ENCODE data around the gene PSMC1. TPM values are rescaled to one million over a fixed set of nuclear protein-coding genes. Genes with fewer than 3 reads are reported as not detected.
"Not testable (repeated sequence)": the region's sequence is repeated elsewhere in the genome, so short reads cannot be mapped to it uniquely, and the experiment has no call there.

The PSMC1 gene
- total RNA-seq (100 to 1,000 TPM; 113 to 139 TPM), polyA plus RNA-seq (ENCODE audit: insufficient read length in 2 of 2) (100 to 1,000 TPM; 112 to 125 TPM)
- long read RNA-seq, donor 1, full-length matches to known transcripts: 43 of 73 reads
- long read RNA-seq, donor 1, partial matches to known transcripts: 30 of 73 reads
- long read RNA-seq, donor 1, other reads (novel, unspliced or antisense): 0 of 73 reads
- long read RNA-seq, donor 2, full-length matches to known transcripts: 13 of 13 reads
- long read RNA-seq, donor 2, partial matches to known transcripts: 0 of 13 reads
- long read RNA-seq, donor 2, other reads (novel, unspliced or antisense): 0 of 13 reads
- long read RNA-seq, donor 3, full-length matches to known transcripts: 19 of 25 reads
- long read RNA-seq, donor 3, partial matches to known transcripts: 6 of 25 reads
- long read RNA-seq, donor 3, other reads (novel, unspliced or antisense): 0 of 25 reads
- long read RNA-seq, donor 4, full-length matches to known transcripts: 33 of 74 reads
- long read RNA-seq, donor 4, partial matches to known transcripts: 41 of 74 reads
- long read RNA-seq, donor 4, other reads (novel, unspliced or antisense): 0 of 74 reads

DNA sequence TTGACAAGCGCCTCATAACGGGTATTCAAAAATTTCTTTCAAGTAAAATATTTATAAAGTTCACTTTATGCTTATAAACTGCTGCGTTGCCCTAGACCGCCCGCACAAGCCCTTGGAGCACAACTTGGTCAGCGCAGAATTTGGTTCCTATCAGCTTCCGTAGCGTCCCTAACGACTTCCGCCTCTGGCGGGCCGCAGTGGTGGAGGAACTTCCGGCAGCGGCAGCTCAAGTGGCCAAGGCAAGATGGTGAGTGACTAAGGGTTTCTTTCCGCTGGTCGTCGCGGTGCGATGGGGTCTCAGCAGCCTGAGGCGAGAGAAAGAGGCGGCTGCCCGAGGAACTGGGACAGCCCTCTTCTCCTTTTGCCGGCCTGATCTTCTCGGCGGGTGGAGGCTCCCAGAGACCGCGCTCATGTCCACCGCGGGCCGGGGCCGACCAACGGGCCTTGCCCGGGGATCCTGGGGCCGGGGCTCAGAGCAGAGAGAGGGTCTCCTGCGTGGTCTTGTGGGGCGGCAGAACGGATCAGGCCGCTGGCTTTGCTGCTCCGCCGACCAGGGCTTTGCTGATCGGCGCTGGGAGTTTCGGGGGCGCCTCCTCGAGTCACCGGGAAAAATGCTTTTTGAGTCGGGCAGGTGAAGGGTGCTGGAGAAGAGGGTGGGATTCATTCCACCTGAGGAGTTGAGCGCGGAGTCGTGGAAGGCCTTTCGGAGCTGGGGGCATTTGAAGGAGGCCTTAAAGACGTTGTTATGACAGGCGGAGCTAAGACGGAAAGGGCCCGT is at the start of gene PSMC1:
TSS of gene PSMC1 (plus strand) at position 200 of the 778 bp plus-strand sequence. CDS start at position 245, 45 bp downstream.
- H3K27ac ChIP-seq (ENCODE audit: low read depth, low read length): peak within 1 kb of the TSS; percentile 77
- 0% methylated on average over 48 of the region's 55 CpGs for WGBS (ENCODE audit: insufficient coverage)
- H3K4me3 ChIP-seq (ENCODE audit: low read depth, low read length): peak within 1 kb of the TSS; percentile 96
- H3K9me3 ChIP-seq (ENCODE audit: control insufficient read depth, insufficient read depth, low read length): no peaks in the 10 kb centered on the region
- no peaks in the 10 kb centered on the region for H3K27me3 ChIP-seq (ENCODE audit: control insufficient read depth, insufficient read depth, low read length)
- H3K36me3 ChIP-seq (ENCODE audit: control insufficient read depth, insufficient read depth, low read length): peaks cover 8% of the 10 kb centered on the region
- peaks cover 6% of the 10 kb centered on the region for H3K4me1 ChIP-seq (ENCODE audit: control insufficient read depth, insufficient read depth, low read length)
- DNase-seq (ENCODE audit: low read depth in 4 of 6, low spot score in 6 of 6): peak; percentile 86 to 98 (median 88)

DNA sequence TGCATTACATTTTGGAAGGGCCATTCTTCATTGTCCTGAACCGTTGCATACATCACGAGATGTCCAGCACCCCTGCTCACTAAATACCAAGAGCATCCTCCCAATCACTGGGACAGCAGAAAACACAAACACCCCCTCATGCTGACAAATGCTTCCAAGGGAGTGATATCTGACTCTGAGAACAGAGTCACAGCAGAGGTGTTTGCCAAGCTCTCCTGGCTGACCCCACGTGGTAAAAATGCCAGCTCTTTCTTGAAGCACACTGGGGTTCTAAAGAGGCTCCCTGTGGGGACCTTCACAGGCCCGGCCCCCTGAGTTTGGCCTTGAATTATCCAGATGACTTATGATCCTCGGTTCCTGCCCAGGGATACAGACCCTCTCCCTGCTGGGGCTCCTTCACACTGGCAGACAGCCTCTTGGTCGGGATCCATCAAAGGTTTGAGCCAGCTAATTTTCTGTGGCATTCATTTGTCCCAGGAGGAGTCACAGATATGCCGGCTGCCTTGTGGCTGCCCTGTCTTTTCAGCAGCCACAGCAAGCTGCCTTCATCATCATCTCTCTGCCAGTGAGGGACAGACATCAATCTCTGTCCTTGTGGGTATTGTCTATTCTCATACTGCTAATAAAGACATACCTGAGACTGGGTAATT is 43.1 kb upstream of the PSMC1 start:
- 74% methylated on average over 7 of the region's 7 CpGs for WGBS (ENCODE audit: insufficient coverage)
- Histone ChIP-seq H3K27ac (ENCODE audit: low read depth, low read length) (no peak overlapping the region), H3K9me3 (ENCODE audit: control insufficient read depth, insufficient read depth, low read length) (no peaks in the 10 kb centered on the region), H3K36me3 (ENCODE audit: control insufficient read depth, insufficient read depth, low read length) (no peaks in the 10 kb centered on the region), H3K27me3 (ENCODE audit: control insufficient read depth, insufficient read depth, low read length) (no peaks in the 10 kb centered on the region), H3K4me3 (ENCODE audit: low read depth, low read length) (no peak overlapping the region), H3K4me1 (ENCODE audit: control insufficient read depth, insufficient read depth, low read length) (no peaks in the 10 kb centered on the region)
- peak in 1 of 6 donors; percentile 7 for DNase-seq (ENCODE audit: low read depth in 4 of 6, low spot score in 6 of 6)

DNA sequence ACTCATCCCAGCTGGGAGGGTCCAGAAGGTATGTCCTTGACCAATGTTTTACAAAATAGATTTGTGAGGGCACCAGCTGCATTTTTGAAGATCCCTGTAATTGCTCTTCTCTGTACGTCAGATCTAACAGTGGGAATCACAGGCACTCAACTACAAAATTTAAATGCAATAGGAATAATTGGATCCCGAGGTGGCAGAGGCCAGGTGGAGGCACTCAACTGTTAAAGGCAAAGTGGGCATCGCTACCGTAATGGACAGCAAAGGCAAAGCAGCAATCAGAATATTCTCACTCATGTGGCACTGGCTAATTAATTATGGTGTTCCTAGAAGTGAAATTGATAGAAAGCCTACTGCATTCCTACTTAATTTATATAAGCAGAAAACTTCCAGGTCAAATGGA is 27.9 kb upstream of the PSMC1 start:
- Histone ChIP-seq H3K4me3 (ENCODE audit: low read depth, low read length) (no peak overlapping the region), H3K27ac (ENCODE audit: low read depth, low read length) (no peak overlapping the region), H3K9me3 (ENCODE audit: control insufficient read depth, insufficient read depth, low read length) (no peaks in the 10 kb centered on the region), H3K4me1 (ENCODE audit: control insufficient read depth, insufficient read depth, low read length) (no peaks in the 10 kb centered on the region), H3K36me3 (ENCODE audit: control insufficient read depth, insufficient read depth, low read length) (no peaks in the 10 kb centered on the region), H3K27me3 (ENCODE audit: control insufficient read depth, insufficient read depth, low read length) (no peaks in the 10 kb centered on the region)
- no CpG with 5 or more reads among the region's 4 CpGs for WGBS (ENCODE audit: insufficient coverage)
- no peak for DNase-seq (ENCODE audit: low read depth in 4 of 6, low spot score in 6 of 6)

DNA sequence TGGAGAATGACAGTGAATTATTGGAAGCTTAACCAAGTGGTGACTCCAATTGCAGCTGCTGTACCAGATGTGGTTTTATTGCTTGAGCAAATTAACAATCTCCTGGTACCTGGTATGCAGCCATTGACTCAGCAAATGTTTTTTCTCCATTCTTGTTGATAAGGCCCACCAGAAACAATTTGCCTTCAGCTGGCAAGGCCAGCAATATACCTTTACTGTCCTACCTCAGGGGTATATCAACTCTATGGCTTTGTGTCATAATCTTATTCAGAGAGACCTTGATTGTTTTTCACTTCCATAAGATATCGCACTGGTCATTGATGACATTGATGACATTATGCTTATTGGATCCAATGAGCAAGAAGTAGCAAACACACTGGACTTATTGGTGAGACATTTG is 26.4 kb upstream of the PSMC1 start:
- not testable (repeated sequence) for H3K4me3 ChIP-seq (ENCODE audit: low read depth, low read length); H3K4me1 ChIP-seq (ENCODE audit: control insufficient read depth, insufficient read depth, low read length); DNase-seq (ENCODE audit: low read depth in 4 of 6, low spot score in 6 of 6); H3K27me3 ChIP-seq (ENCODE audit: control insufficient read depth, insufficient read depth, low read length); H3K9me3 ChIP-seq (ENCODE audit: control insufficient read depth, insufficient read depth, low read length); H3K36me3 ChIP-seq (ENCODE audit: control insufficient read depth, insufficient read depth, low read length); H3K27ac ChIP-seq (ENCODE audit: low read depth, low read length)
- WGBS (ENCODE audit: insufficient coverage): no CpG with 5 or more reads among the region's 1 CpG

DNA sequence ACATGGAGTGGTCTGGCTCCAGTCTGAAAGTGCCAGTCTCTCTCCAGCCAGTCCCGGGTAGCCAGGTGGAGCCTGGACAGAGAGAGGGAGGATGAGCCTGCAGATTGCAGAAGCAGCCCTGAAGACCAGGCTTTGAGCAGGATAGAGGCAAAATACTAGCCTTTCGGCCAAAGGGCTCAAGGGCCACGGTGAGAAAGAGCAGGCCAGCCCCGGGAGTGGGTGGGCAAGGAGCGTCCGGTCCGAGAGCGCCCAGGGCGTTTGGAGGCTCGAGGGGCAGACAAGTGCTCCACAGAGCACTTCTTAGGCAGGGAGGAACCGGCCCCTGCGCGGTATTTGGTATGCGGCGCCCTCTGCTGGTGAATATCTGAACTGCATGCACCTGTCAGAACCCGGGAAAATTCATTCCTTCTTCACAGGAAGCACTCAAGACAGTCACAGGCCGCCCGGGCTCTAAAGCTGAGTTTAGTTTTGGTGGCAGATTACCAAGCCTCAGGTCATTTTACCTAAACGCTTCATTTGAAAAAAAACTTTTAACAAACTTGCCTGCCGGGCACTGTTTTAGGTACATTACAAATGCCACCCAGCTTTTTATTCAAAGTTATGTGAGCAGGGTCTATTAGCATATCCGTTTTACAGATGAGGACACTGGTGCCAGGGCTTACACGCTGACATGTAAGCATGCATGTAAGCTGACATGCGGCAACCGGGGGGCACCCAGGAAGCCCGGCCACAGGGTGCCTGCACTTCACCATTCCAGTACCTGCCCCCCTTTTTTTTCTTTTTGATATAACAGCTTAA is 21.0 kb upstream of the PSMC1 start:
- DNase-seq (ENCODE audit: low read depth in 4 of 6, low spot score in 6 of 6): peak in 3 of 6 donors; percentile 27 to 69 (median 60)
- peaks cover 6% of the 10 kb centered on the region for H3K4me1 ChIP-seq (ENCODE audit: control insufficient read depth, insufficient read depth, low read length)
- H3K27me3 ChIP-seq (ENCODE audit: control insufficient read depth, insufficient read depth, low read length): no peaks in the 10 kb centered on the region
- 17% methylated on average over 25 of the region's 25 CpGs for WGBS (ENCODE audit: insufficient coverage)
- no peak overlapping the region for H3K4me3 ChIP-seq (ENCODE audit: low read depth, low read length)
- H3K9me3 ChIP-seq (ENCODE audit: control insufficient read depth, insufficient read depth, low read length): peaks cover 5% of the 10 kb centered on the region
- no peaks in the 10 kb centered on the region for H3K36me3 ChIP-seq (ENCODE audit: control insufficient read depth, insufficient read depth, low read length)
- no peak overlapping the region for H3K27ac ChIP-seq (ENCODE audit: low read depth, low read length)

DNA sequence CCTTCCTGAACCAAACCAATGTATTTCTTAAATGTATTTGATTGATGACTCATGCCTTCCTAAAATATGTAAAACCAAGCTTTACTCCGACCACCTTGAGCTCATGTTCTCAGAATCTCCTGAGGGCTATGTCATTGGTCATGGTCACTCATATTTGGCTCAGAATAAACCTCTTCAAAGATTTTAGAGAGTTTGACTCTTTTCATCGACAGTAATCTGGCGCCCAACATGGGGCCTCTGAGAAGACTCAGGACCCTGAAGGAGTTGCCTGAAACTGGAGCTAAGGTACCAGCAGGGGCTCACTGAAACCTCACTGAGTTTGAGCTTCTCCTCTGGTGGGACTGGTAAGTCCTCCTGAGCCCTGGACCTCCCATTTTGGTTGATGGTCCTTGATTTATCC is 17.2 kb upstream of the PSMC1 start:
- DNase-seq (ENCODE audit: low read depth in 4 of 6, low spot score in 6 of 6): no peak
- WGBS (ENCODE audit: insufficient coverage): 89% methylated on average over 3 of the region's 3 CpGs
- Histone ChIP-seq H3K9me3 (ENCODE audit: control insufficient read depth, insufficient read depth, low read length) (peaks cover 5% of the 10 kb centered on the region), H3K27ac (ENCODE audit: low read depth, low read length) (no peak overlapping the region), H3K36me3 (ENCODE audit: control insufficient read depth, insufficient read depth, low read length) (no peaks in the 10 kb centered on the region), H3K4me1 (ENCODE audit: control insufficient read depth, insufficient read depth, low read length) (peaks cover 6% of the 10 kb centered on the region), H3K27me3 (ENCODE audit: control insufficient read depth, insufficient read depth, low read length) (no peaks in the 10 kb centered on the region), H3K4me3 (ENCODE audit: low read depth, low read length) (no peak overlapping the region)

DNA sequence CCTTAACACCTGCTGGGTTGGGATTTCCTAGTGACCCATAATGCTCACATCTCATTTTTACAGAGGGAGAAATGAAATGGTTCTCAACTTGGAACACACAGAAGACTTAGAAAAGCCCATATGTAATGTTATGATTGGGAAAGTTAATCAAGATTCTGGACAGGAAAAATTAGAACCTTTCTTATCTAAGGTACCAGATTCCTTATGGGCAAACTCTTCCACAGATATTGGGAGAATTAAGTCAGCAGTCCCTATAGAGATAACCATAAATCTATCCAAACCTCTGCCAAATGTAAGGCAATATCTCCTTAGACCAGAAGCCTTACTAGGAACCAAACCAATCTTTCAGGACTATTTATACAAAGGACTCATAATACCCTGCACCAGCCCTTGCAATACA is 13.9 kb upstream of the PSMC1 start:
- no peak for DNase-seq (ENCODE audit: low read depth in 4 of 6, low spot score in 6 of 6)
- Histone ChIP-seq H3K27ac (ENCODE audit: low read depth, low read length) (no peak overlapping the region), H3K27me3 (ENCODE audit: control insufficient read depth, insufficient read depth, low read length) (no peaks in the 10 kb centered on the region), H3K36me3 (ENCODE audit: control insufficient read depth, insufficient read depth, low read length) (no peaks in the 10 kb centered on the region), H3K4me1 (ENCODE audit: control insufficient read depth, insufficient read depth, low read length) (no peaks in the 10 kb centered on the region), H3K4me3 (ENCODE audit: low read depth, low read length) (no peak overlapping the region), H3K9me3 (ENCODE audit: control insufficient read depth, insufficient read depth, low read length) (peaks cover 5% of the 10 kb centered on the region)

DNA sequence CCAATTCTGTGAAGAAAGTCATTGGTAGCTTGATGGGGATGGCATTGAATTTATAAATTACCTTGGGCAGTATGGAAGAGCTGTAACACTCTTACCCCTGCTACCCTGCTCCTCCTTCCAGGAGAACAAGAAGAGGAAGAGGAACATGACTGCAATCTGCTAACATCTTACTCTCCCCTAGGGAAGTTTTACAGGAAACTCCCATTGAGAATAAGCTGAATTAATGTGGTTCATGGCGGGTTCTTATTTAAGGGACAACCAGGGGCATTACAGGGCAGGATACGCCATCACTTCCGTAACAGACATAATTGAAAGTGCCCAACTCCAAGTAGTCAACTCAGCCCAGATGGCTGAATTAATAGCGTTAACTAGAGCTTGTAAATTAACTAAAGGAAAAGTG is 9.4 kb upstream of the PSMC1 start:
- H3K4me1 ChIP-seq (ENCODE audit: control insufficient read depth, insufficient read depth, low read length): no peaks in the 10 kb centered on the region
- no peak overlapping the region for H3K4me3 ChIP-seq (ENCODE audit: low read depth, low read length)
- no peak for DNase-seq (ENCODE audit: low read depth in 4 of 6, low spot score in 6 of 6)
- no peaks in the 10 kb centered on the region for H3K27me3 ChIP-seq (ENCODE audit: control insufficient read depth, insufficient read depth, low read length)
- no peaks in the 10 kb centered on the region for H3K9me3 ChIP-seq (ENCODE audit: control insufficient read depth, insufficient read depth, low read length)
- H3K27ac ChIP-seq (ENCODE audit: low read depth, low read length): no peak overlapping the region
- no peaks in the 10 kb centered on the region for H3K36me3 ChIP-seq (ENCODE audit: control insufficient read depth, insufficient read depth, low read length)
- 92% methylated on average over 2 of the region's 4 CpGs for WGBS (ENCODE audit: insufficient coverage)

DNA sequence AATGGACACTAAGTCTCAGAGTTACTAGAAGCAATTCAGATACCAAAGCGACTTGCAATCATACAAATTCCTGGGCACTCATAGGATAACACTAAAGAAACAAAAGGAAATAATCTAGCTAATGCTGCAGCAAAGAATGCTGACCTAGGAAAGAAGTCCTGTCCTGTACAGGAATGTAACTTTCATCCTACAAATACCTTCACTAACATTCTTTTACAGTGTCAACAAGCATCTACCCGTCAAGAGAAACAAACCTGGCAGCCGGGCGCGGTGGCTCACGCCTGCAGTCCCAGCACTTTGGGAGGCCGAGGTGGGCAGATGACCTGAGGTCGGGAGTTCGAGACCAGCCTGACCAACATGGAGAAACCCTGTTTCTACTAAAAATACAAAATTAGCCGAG is 8.9 kb upstream of the PSMC1 start:
- H3K4me1 ChIP-seq (ENCODE audit: control insufficient read depth, insufficient read depth, low read length); H3K27ac ChIP-seq (ENCODE audit: low read depth, low read length); H3K27me3 ChIP-seq (ENCODE audit: control insufficient read depth, insufficient read depth, low read length); H3K4me3 ChIP-seq (ENCODE audit: low read depth, low read length); DNase-seq (ENCODE audit: low read depth in 4 of 6, low spot score in 6 of 6); H3K9me3 ChIP-seq (ENCODE audit: control insufficient read depth, insufficient read depth, low read length); H3K36me3 ChIP-seq (ENCODE audit: control insufficient read depth, insufficient read depth, low read length): not testable (repeated sequence)
- 83% methylated on average over 8 of the region's 10 CpGs for WGBS (ENCODE audit: insufficient coverage)

All from spinal cord (tissue), 10 donors.